PC-3 (cell line): Measurements from ENCODE around the gene KLF11. TPM values are rescaled to one million over a fixed set of nuclear protein-coding genes. Genes with fewer than 3 reads are reported as not detected.
A peak's percentile ranks its signal among the peaks of the same experiment; 100 is the strongest.
"Not testable (repeated sequence)": the region's sequence is repeated elsewhere in the genome, so short reads cannot be mapped to it uniquely, and the experiment has no call there.

Experiments used
- ATAC-seq: fragments of 200-7000 bp; cut with Tn5 transposase; 2 replicates; pipeline ENCODE4 v1.9.1; 2020; ENCODE audit warnings: mild to moderate bottlenecking, moderate library complexity
- BruUV-seq: library from RNA; stranded (reverse); fragments of 400-500 nt; replicated peaks from 2 replicates; lab custom pipeline; 2021; lab: Mats Ljungman, UMichigan
- CTCF ChIA-PET: fragments of 300-600 bp; sonication (Branson Sonifier 250); formaldehyde crosslinking; loops from one replicate; lab custom pipeline; 2022; ENCODE audit warnings: antibody characterized with exemption; lab: Charles Lee
- POLR2A ChIA-PET: fragments of 300-600 bp; sonication (Branson Sonifier 250); formaldehyde crosslinking; loops from one replicate; lab custom pipeline; 2022; ENCODE audit warnings: antibody characterized with exemption; ENCODE audit not compliant: unreplicated experiment; lab: Charles Lee
- DNase-seq: peaks from one replicate; pipeline ENCODE4 v3.0.0-alpha.2; 2015
- H2AFZ ChIP-seq: fragments of 300-600 bp; sonication (generic); 2 replicates; pipeline ENCODE4 v1.6.0; 2016; ENCODE audit warnings: antibody characterized with exemption, low read length
- H3F3A ChIP-seq: fragments of 300-600 bp; sonication (generic); one replicate; pipeline ENCODE4 v1.6.0; 2017; ENCODE audit warnings: antibody characterized with exemption, low read length, control low read depth, mild to moderate bottlenecking; ENCODE audit not compliant: unreplicated experiment
- H3K27ac ChIP-seq: fragments of 300-600 bp; sonication (generic); 2 replicates; pipeline ENCODE4 v1.5.1; 2016; ENCODE audit warnings: mild to moderate bottlenecking, low read length
- H3K27me3 ChIP-seq: fragments of 300-600 bp; sonication (generic); 2 replicates; pipeline ENCODE4 v1.6.1; 2016; ENCODE audit warnings: low read length, mixed read lengths
- H3K36me3 ChIP-seq: fragments of 300-600 bp; sonication (generic); 2 replicates; pipeline ENCODE4 v1.6.1; 2016; ENCODE audit warnings: low read depth, mixed run types, low read length, mixed read lengths
- H3K4me1 ChIP-seq: fragments of 300-600 bp; sonication (generic); 2 replicates; pipeline ENCODE4 v1.5.1; 2016; ENCODE audit warnings: low read length; ENCODE audit not compliant: insufficient read depth
- H3K4me2 ChIP-seq: fragments of 300-600 bp; sonication (generic); 2 replicates; pipeline ENCODE4 v1.6.0; 2016; ENCODE audit warnings: low read length
- H3K4me3 ChIP-seq: fragments of 300-600 bp; sonication (generic); 2 replicates; pipeline ENCODE4 v1.5.1; 2016; ENCODE audit warnings: mild to moderate bottlenecking, low read length, mixed read lengths
- H3K79me2 ChIP-seq: fragments of 300-600 bp; sonication (generic); 2 replicates; pipeline ENCODE4 v1.6.1; 2017; ENCODE audit warnings: low read length, mixed read lengths
- H3K9ac ChIP-seq: fragments of 300-600 bp; sonication (generic); 2 replicates; pipeline ENCODE4 v1.6.0; 2016; ENCODE audit warnings: mild to moderate bottlenecking, low read length
- H3K9me2 ChIP-seq: fragments of 300-600 bp; sonication (generic); replicated peaks from 2 replicates; pipeline ENCODE4 v1.6.1; 2016; ENCODE audit warnings: mixed run types, low read length, mixed read lengths
- H3K9me3 ChIP-seq: fragments of 300-600 bp; sonication (generic); 2 replicates; pipeline ENCODE4 v1.6.1; 2016; ENCODE audit warnings: low read length, mixed read lengths
- H4K20me1 ChIP-seq: fragments of 300-600 bp; sonication (generic); 2 replicates; pipeline ENCODE4 v1.6.1; 2016; ENCODE audit warnings: low read length, mixed read lengths
- CTCF ChIP-seq: fragments of 300-600 bp; sonication (generic); conservative IDR thresholded peaks from 2 replicates; pipeline ENCODE4 v1.5.1; 2017; ENCODE audit warnings: antibody characterized with exemption, low read depth, mild to moderate bottlenecking, low read length
- EZH2 ChIP-seq: fragments of 300-600 bp; sonication (generic); IDR thresholded peaks from one replicate; pipeline ENCODE4 v1.6.1; 2017; ENCODE audit warnings: antibody characterized with exemption, mild to moderate bottlenecking, low read length; ENCODE audit not compliant: unreplicated experiment
- EZH2phosphoT487 ChIP-seq: fragments of 300-600 bp; sonication (generic); IDR thresholded peaks from 2 replicates; pipeline ENCODE4 v1.6.1; 2018; ENCODE audit warnings: mild to moderate bottlenecking, antibody characterized with exemption, low read length, borderline replicate concordance
- intact Hi-C: fragments of 100-400 bp; cut with micrococcal nuclease; formaldehyde crosslinking; loops from 2 replicates; pipeline ENCODE4 v1.9.0; 2023
- total RNA-seq: library from RNA; depleted of rRNA; stranded (reverse); fragments of >200 nt; gene quantifications from 2 replicates; pipeline ENCODE4 v1.2.3, GENCODE V29; 2014

KLF11 gene
- total RNA-seq, 1 experiment from 2014 or later = 13.4 TPM

GRCh38 chr2:10014418-10015190 lies 28.7 kb upstream of the KLF11 start:
- TF ChIP-seq EZH2phosphoT487 = no peak; the same call in 1 of the 2 replicates
- no peak for TF ChIP-seq EZH2
- TF ChIP-seq CTCF = no peak
- H3K79me2 ChIP-seq = no peaks in the 10 kb centered on the region
- H2AFZ ChIP-seq = no peak overlapping the region
- H3K9me2 ChIP-seq = no peaks in the 10 kb centered on the region
- H3K36me3 ChIP-seq = no peaks in the 10 kb centered on the region
- intact Hi-C loops = no loop called here
- ATAC-seq (peak; percentile 57), DNase-seq (peak; percentile 72)
- peaks cover 4% of the 10 kb centered on the region; the same call in 1 of the 2 replicates for H3K4me1 ChIP-seq
- no peaks in the 10 kb centered on the region for H3F3A ChIP-seq
- H4K20me1 ChIP-seq = no peaks in the 10 kb centered on the region
- ChIA-PET POLR2A (no interaction called here), CTCF (no interaction called here)
- no peaks in the 10 kb centered on the region for H3K27me3 ChIP-seq
- no peak overlapping the region for H3K4me3 ChIP-seq
- no peaks in the 10 kb centered on the region for H3K9me3 ChIP-seq
- H3K27ac ChIP-seq = 0 out of 2 replicates have a peak overlapping the region, but pooled peaks have one; percentile 16
- BruUV-seq = no TSS peak
- no peak overlapping the region for H3K4me2 ChIP-seq
- H3K9ac ChIP-seq = no peak overlapping the region

DNA sequence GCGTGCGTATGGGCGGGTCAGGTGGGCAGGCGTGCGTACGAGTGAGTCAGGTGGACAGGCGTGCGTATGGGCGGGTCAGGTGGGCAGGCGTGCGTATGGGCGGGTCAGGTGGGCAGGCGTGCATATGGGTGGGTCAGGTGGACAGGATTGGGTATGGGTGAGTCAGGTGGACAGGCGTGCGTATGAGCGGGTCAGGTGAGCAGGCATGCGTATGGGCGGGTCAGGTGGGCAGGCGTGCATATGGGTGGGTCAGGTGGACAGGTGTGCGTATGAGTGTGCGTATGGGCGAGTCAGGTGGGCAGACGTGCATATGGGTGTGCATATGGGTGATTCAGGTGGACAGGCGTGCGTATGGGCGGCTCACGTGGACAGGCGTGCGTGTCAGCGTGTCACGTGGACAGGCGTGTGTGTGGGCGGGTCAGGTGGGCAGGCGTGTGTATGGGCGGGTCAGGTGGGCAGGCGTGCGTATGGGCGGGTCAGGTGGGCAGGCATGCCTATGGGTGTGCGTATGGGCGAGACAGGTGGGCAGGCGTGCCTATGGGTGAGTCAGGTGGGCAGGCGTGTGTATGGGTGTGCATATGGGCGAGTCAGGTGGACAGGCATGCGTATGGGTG lies 27.9 kb upstream of the KLF11 start:
- H3F3A ChIP-seq, ATAC-seq, H3K79me2 ChIP-seq, H4K20me1 ChIP-seq, H3K9me3 ChIP-seq, H2AFZ ChIP-seq, H3K27me3 ChIP-seq, H3K27ac ChIP-seq, H3K9me2 ChIP-seq, CTCF ChIA-PET, BruUV-seq, H3K4me3 ChIP-seq, POLR2A ChIA-PET, intact Hi-C loops, H3K9ac ChIP-seq, H3K4me2 ChIP-seq, DNase-seq, H3K4me1 ChIP-seq, H3K36me3 ChIP-seq: not testable (repeated sequence)

GRCh38 chr2:10016001-10016801 lies 27.1 kb upstream of the KLF11 start:
- Histone ChIP-seq H4K20me1 (no peaks in the 10 kb centered on the region), H3K9me3 (no peaks in the 10 kb centered on the region), H3K36me3 (no peaks in the 10 kb centered on the region), H3K4me3 (no peak overlapping the region), H3K27ac (no peak overlapping the region), H3K79me2 (no peaks in the 10 kb centered on the region), H3K9me2 (no peaks in the 10 kb centered on the region), H3K27me3 (no peaks in the 10 kb centered on the region), H3K9ac (no peak overlapping the region), H2AFZ (no peak overlapping the region), H3K4me2 (no peak overlapping the region), H3K4me1 (no peaks in the 10 kb centered on the region), H3F3A (no peaks in the 10 kb centered on the region)
- CTCF ChIA-PET = interaction anchor here (0.5 kb wide), 1 partner anchor 63 kb away, joined by 3 read pairs; no protein-coding TSS in a partner anchor
- no peak for TF ChIP-seq CTCF
- TF ChIP-seq EZH2phosphoT487 = no peak
- TF ChIP-seq EZH2 = no peak
- POLR2A ChIA-PET = no interaction called here
- DNase-seq = no peak
- intact Hi-C loops = no loop called here
- BruUV-seq = no TSS peak
- ATAC-seq = no peak
